Lower lobe of right lung (tissue), 2 donors: Measurements from ENCODE around the gene CHIC2. TPM values are rescaled to one million over a fixed set of nuclear protein-coding genes. Genes with fewer than 3 reads are reported as not detected.

ENCODE experiments used
- ATAC-seq, 2 donors: fragments of 200-7000 bp; cut with Tn5 transposase; one replicate each; pipeline ENCODE4 v1.9.1; 2020 to 2022; ENCODE audit warnings: mild to moderate bottlenecking in 2 of 2, moderate library complexity in 2 of 2
- DNase-seq: peaks from one replicate; pipeline ENCODE4 v3.0.0-alpha.2; 2020
- H3K27ac ChIP-seq: fragments of 200-600 bp; one replicate; pipeline ENCODE4 v1.8.0; 2022
- H3K27me3 ChIP-seq: fragments of 200-600 bp; one replicate; pipeline ENCODE4 v1.8.0; 2022; ENCODE audit warnings: low read depth
- H3K36me3 ChIP-seq: fragments of 200-600 bp; one replicate; pipeline ENCODE4 v1.8.0; 2022; ENCODE audit warnings: mild to moderate bottlenecking
- H3K4me1 ChIP-seq: fragments of 200-600 bp; one replicate; pipeline ENCODE4 v1.8.0; 2022
- H3K4me3 ChIP-seq: fragments of 200-600 bp; one replicate; pipeline ENCODE4 v1.8.0; 2022; ENCODE audit warnings: mild to moderate bottlenecking
- H3K9me3 ChIP-seq: fragments of 200-600 bp; one replicate; pipeline ENCODE4 v1.8.0; 2022
- intact Hi-C: fragments of 100-400 bp; cut with DNase I; formaldehyde crosslinking; loops from one replicate; pipeline ENCODE4 v1.11.0; 2022
- total RNA-seq: library from RNA; stranded (reverse); fragmentation: NEBNext Ultra II Directional; extraction: Animal tissue kit (Norgen Biotek cat#: 25700); gene quantifications from one replicate; pipeline ENCODE4 v1.2.1, GENCODE V29; 2021
- TF ChIP-seq, protein P1 (sequence below): fragments of 200-600 bp; IDR thresholded peaks from one replicate; pipeline ENCODE4 v1.8.0; 2022; ENCODE audit warnings: antibody characterized with exemption, mild to moderate bottlenecking
- donor health status: DM: no; HTN: yes; CAD: no; lungs with severe emphysema.

Gene CHIC2
- total RNA-seq, 1 donor from 2014 or later, result 30.1 TPM

DNA sequence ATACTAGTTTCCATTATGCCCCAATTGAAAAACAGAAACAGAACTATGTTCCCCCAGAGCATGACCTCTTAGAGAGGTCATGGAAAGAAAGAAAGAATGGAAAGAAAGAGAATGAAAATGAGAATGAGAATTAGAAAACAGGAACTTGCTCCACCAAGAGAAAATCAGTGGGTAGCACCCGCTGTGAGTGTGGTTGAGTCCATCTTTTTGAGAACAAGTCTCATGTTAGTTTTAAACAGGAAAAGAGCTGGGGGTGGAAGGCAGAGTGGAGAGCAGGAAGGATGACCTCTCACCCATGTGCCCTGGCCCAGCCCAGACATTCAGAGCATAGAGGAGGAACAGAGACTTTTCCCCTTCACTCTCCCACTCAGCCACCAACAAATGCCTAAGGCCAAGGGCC lies 40.5 kb upstream of the CHIC2 start:
- no peak overlapping the region for H3K27ac ChIP-seq
- peak; percentile 25 to 37 for ATAC-seq
- no peak overlapping the region for H3K4me3 ChIP-seq
- no peaks in the 10 kb centered on the region for H3K9me3 ChIP-seq
- TF ChIP-seq, protein P1, sequence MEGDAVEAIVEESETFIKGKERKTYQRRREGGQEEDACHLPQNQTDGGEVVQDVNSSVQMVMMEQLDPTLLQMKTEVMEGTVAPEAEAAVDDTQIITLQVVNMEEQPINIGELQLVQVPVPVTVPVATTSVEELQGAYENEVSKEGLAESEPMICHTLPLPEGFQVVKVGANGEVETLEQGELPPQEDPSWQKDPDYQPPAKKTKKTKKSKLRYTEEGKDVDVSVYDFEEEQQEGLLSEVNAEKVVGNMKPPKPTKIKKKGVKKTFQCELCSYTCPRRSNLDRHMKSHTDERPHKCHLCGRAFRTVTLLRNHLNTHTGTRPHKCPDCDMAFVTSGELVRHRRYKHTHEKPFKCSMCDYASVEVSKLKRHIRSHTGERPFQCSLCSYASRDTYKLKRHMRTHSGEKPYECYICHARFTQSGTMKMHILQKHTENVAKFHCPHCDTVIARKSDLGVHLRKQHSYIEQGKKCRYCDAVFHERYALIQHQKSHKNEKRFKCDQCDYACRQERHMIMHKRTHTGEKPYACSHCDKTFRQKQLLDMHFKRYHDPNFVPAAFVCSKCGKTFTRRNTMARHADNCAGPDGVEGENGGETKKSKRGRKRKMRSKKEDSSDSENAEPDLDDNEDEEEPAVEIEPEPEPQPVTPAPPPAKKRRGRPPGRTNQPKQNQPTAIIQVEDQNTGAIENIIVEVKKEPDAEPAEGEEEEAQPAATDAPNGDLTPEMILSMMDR, result no peak
- H3K27me3 ChIP-seq, result peaks cover 97% of the 10 kb centered on the region
- peaks cover 43% of the 10 kb centered on the region for H3K4me1 ChIP-seq
- intact Hi-C loops, result no loop called here
- no peak for DNase-seq
- H3K36me3 ChIP-seq, result no peaks in the 10 kb centered on the region

DNA sequence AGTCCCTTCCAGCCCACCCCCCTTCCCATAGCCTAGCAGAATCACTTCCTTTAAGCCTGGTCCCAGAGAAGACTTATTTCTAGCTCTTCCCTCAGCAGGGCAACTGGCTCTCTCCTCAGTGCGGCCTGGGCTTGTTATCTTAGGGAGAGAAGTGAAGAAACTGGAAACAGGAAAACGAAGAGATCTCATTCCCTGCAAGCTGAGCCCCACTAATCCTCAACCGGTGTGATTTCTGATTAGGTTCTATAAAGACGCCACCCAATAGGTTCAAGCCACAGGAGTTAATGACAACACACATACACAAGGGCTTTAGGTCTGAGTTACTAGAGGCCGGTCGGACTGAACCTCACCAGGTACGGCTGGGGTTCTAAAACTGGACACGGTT lies 38.8 kb upstream of the CHIC2 start:
- Histone ChIP-seq H3K27me3 (peaks cover 97% of the 10 kb centered on the region), H3K4me1 (peaks cover 40% of the 10 kb centered on the region), H3K36me3 (no peaks in the 10 kb centered on the region), H3K4me3 (peak overlapping the region; percentile 19), H3K9me3 (no peaks in the 10 kb centered on the region), H3K27ac (no peak overlapping the region)
- DNase-seq (no peak), ATAC-seq (no peak)
- intact Hi-C loops, result no loop called here
- TF ChIP-seq, protein P1, result no peak

DNA sequence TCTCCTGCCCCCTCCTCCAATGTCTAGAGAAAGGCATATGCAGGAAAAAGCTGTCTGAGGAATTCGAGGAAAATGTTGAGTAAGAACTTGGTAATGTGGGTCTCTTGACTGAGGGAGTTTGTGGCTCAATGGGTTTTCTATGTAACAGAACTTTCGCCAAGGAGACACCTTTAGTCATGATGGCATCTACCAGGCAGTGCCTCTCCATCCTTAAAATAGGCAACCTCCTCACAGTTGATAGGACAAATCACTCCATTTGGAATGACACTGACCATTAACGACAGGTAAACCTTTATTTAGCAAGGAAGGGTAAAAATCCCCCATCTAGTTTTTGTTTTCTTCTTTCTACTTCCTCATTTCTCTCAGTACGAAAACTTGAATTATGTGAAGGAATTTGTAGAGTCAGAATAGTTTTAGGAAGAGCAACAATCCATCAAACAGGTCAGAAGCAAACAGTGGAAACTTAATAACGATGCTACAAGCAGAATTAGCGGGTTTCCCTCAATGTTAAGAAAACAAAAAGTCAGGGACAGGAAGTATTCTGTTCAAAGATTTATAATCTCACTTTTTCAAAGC lies 38.2 kb upstream of the CHIC2 start:
- no peak for DNase-seq
- intact Hi-C loops, result no loop called here
- peaks cover 97% of the 10 kb centered on the region for H3K27me3 ChIP-seq
- H3K4me3 ChIP-seq, result no peak overlapping the region
- no peak for ATAC-seq
- TF ChIP-seq, protein P1, result no peak
- no peaks in the 10 kb centered on the region for H3K36me3 ChIP-seq
- H3K27ac ChIP-seq, result no peak overlapping the region
- peaks cover 39% of the 10 kb centered on the region for H3K4me1 ChIP-seq
- no peaks in the 10 kb centered on the region for H3K9me3 ChIP-seq

DNA sequence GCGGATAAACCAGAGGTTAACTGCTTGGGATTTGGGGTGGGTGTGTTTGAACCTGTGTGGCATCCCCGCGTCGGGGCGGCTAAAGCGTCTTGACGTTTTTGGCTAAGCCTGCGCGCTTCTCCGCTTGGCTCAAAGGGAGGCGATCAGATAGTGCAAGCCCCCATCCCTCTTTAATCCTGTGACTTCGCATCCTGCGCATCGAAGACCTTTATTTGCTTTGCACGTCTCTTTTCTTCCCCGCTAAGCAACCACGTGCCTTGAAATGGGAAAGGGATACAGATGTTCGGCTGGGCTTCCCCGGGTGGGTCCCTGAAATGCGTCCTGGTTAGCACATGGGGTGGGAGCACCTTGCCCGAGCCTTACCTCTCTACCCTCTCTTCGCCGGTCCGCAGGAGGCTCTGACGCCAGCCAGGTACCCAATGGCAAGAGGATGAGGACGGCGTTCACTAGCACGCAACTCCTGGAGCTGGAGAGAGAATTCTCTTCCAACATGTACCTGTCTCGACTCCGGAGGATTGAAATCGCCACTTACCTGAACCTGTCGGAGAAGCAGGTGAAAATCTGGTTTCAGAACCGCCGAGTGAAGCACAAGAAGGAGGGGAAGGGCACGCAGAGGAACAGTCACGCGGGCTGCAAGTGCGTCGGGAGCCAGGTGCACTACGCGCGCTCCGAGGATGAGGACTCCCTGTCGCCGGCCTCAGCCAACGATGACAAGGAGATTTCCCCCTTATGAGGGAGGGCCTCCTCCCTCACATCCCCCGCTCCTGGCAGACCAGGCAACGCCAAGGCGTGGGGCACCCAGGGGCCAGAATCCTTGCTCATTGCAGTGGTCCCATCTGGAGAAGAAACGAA lies 37.0 kb upstream of the CHIC2 start:
- Histone ChIP-seq H3K9me3 (no peaks in the 10 kb centered on the region), H3K4me1 (peaks cover 39% of the 10 kb centered on the region), H3K27me3 (peaks cover 100% of the 10 kb centered on the region), H3K27ac (no peak overlapping the region), H3K36me3 (no peaks in the 10 kb centered on the region), H3K4me3 (peak overlapping the region; percentile 34)
- no peak for ATAC-seq
- DNase-seq, result no peak
- intact Hi-C loops, result no loop called here
- TF ChIP-seq, protein P1, result no peak

DNA sequence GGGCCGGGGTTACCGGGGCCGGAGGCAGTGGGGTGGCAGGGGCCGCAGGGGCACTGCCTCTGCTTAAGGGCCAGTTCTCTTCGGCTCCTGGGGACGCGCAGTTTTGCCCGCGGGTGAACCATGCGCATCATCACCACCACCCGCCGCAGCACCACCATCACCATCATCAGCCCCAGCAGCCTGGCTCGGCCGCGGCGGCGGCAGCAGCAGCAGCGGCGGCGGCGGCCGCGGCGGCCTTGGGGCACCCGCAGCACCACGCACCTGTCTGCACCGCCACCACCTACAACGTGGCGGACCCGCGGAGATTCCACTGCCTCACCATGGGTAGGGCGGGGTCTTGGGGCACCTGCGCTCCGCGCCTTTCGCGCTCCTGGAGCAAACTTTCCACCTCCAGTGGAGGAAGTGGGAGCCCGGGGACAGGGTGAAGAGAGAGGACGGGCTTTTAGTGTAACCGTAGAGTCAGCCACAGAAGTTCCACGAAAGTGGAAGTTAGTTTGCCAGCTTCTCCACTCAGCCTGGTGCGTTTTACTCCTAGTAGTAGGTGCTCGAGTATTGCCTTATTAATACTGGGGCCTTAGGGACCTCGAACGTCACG lies 36.3 kb upstream of the CHIC2 start:
- Histone ChIP-seq H3K4me3 (peak overlapping the region; percentile 34), H3K36me3 (no peaks in the 10 kb centered on the region), H3K9me3 (no peaks in the 10 kb centered on the region), H3K27me3 (peaks cover 100% of the 10 kb centered on the region), H3K27ac (no peak overlapping the region), H3K4me1 (peaks cover 39% of the 10 kb centered on the region)
- TF ChIP-seq, protein P1, result no peak
- intact Hi-C loops, result no loop called here
- DNase-seq, result no peak
- ATAC-seq, result peak in 1 of 2 donors; percentile 12
